ENCODE measurements around the gene NLGN1. TPM values are rescaled to one million over a fixed set of nuclear protein-coding genes. Genes with fewer than 3 reads are reported as not detected.

Gene NLGN1
- total and polyA plus RNA-seq, 2 of the 8 experiments (the other 6 are each of a cell fraction or from before 2014, with no cell fraction given), result 7.8 to 14.8 TPM

- TF ChIP-seq BACH1 (IDR thresholded peaks at IDR 0.05; ENCODE audit: low read length), result no peak
Observed at GRCh38 chr3:173685456-173685855, 287.9 kb downstream of the NLGN1 start (continued).
